SU-DHL-6 (cell line): ENCODE results near the gene EPB41L3.

Source experiments
- H2AFZ ChIP-seq: fragments of 200-600 bp; sonication (generic); 2 replicates; pipeline ENCODE4 v1.6.1; 2014; ENCODE audit warnings: low read depth, mild to moderate bottlenecking, moderate library complexity, mixed read lengths, antibody characterized with exemption, low read length; ENCODE audit not compliant: severe bottlenecking
- H3F3A ChIP-seq: fragments of 200-600 bp; shearing (Covaris generic); 2 replicates; pipeline ENCODE4 v1.6.0; 2016; ENCODE audit warnings: antibody characterized with exemption, mild to moderate bottlenecking; ENCODE audit not compliant: insufficient read depth
- H3K27ac ChIP-seq: fragments of 200-600 bp; sonication (generic); 2 replicates; pipeline ENCODE4 v1.5.1; 2016; ENCODE audit warnings: low read depth, mild to moderate bottlenecking, low read length, moderate library complexity, mixed read lengths
- H3K27me3 ChIP-seq: fragments of 200-600 bp; sonication (generic), shearing (Covaris generic); 2 replicates; pipeline ENCODE4 v1.6.0; 2014; ENCODE audit warnings: mild to moderate bottlenecking, low read length
- H3K36me3 ChIP-seq: fragments of 200-600 bp; sonication (generic); 2 replicates; pipeline ENCODE4 v1.6.1; 2014; ENCODE audit warnings: mild to moderate bottlenecking, low read length, mixed read lengths
- H3K4me2 ChIP-seq: fragments of 300-600, 200-600 bp; shearing (Covaris generic), sonication (generic); 2 replicates; pipeline ENCODE4 v1.6.0; 2014; ENCODE audit warnings: low read length, low read depth, mild to moderate bottlenecking; ENCODE audit not compliant: poor library complexity, severe bottlenecking
- H3K4me3 ChIP-seq: fragments of 200-600 bp; sonication (generic); 2 replicates; pipeline ENCODE4 v1.5.1; 2014; ENCODE audit warnings: antibody characterized with exemption, low read length, mild to moderate bottlenecking, mixed read lengths; ENCODE audit not compliant: insufficient read depth, poor library complexity, severe bottlenecking
- H3K79me2 ChIP-seq: fragments of 200-600 bp; sonication (generic); 2 replicates; pipeline ENCODE4 v1.6.1; 2014; ENCODE audit warnings: mild to moderate bottlenecking, low read length, moderate library complexity; ENCODE audit not compliant: insufficient read depth
- H3K9ac ChIP-seq: fragments of 200-600 bp; sonication (generic); 2 replicates; pipeline ENCODE4 v1.7.0; 2014; ENCODE audit warnings: mild to moderate bottlenecking, low read length
- H3K9me2 ChIP-seq: fragments of 200-600 bp; sonication (generic); replicated peaks from 2 replicates; pipeline ENCODE4 v1.6.1; 2014; ENCODE audit warnings: low read length; ENCODE audit not compliant: insufficient read depth
- H3K9me3 ChIP-seq: fragments of 200-600 bp; sonication (generic); 2 replicates; pipeline ENCODE4 v1.6.1; 2014; ENCODE audit warnings: low read length, mixed read lengths; ENCODE audit not compliant: insufficient read depth
- H4K20me1 ChIP-seq: fragments of 200-600 bp; sonication (generic); 2 replicates; pipeline ENCODE4 v1.6.1; 2014; ENCODE audit warnings: low read depth, mild to moderate bottlenecking, antibody characterized with exemption, low read length, moderate library complexity, mixed read lengths
- CTCF ChIP-seq: fragments of 200-600 bp; sonication (generic); IDR thresholded peaks from one replicate; pipeline ENCODE4 v1.5.1; 2017; ENCODE audit warnings: antibody characterized with exemption, mild to moderate bottlenecking, low read length, moderate library complexity; ENCODE audit not compliant: insufficient read depth, poor library complexity, severe bottlenecking
- EZH2phosphoT487 ChIP-seq: fragments of 200-600 bp; sonication (generic), shearing (Covaris generic); conservative IDR thresholded peaks from 2 replicates; pipeline ENCODE4 v1.6.1; 2018; ENCODE audit warnings: mild to moderate bottlenecking, antibody characterized with exemption, low read length, moderate library complexity, mixed read lengths

Gene EPB41L3

GRCh38 chr18:5350636-5351035, 193.2 kb downstream of the EPB41L3 start:
- Histone ChIP-seq H3K27me3 (no peaks in the 10 kb centered on the region), H3K4me3 (no peak overlapping the region), H3K79me2 (no peaks in the 10 kb centered on the region), H3K9me2 (no peaks in the 10 kb centered on the region), H4K20me1 (no peaks in the 10 kb centered on the region), H3F3A (no peaks in the 10 kb centered on the region), H3K27ac (no peak overlapping the region), H3K36me3 (no peaks in the 10 kb centered on the region), H3K9ac (no peak overlapping the region), H2AFZ (no peak overlapping the region), H3K9me3 (no peaks in the 10 kb centered on the region), H3K4me2 (no peak overlapping the region)
- TF ChIP-seq CTCF: no peak
- no peak for TF ChIP-seq EZH2phosphoT487
